Measurements from ENCODE around the gene MAPK6.

Gene MAPK6

DNA sequence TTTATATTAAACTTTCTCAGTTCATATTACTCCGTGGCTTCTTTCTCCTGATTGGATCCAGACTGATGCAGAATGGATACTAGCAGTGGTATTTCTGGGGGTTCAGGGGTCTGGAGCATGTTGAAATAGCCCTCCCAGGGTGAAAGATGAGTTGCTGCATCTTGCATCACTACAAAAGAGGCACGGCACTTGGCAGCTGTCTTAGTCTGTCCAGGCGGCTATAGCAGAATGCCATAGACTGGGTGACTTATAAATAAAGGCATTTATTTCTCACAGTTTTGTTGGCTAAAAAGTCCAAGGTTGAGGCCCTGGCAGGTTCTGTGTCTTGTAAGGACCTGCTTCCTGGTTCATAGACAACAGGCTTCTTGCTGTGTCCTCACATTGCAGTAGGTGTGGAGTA, 94.2 kb downstream of the MAPK6 start:
- ChIA-PET CTCF (no interaction called here), POLR2A (no interaction called here)
- no peaks in the 10 kb centered on the region for H3K9me3 ChIP-seq (ENCODE audit: control insufficient read depth, insufficient read depth, low read depth, low read length)
- no peak overlapping the region for H3K27ac ChIP-seq (ENCODE audit: extremely low read depth, low read depth, low read length)
- no peak for TF ChIP-seq ZNF585B (tag by site-specific recombination; IDR thresholded peaks at IDR 0.05)
- TF ChIP-seq ZNF664 (tag by site-specific recombination; IDR thresholded peaks at IDR 0.05): no peak
- TF ChIP-seq IKZF3 (tag by site-specific recombination; IDR thresholded peaks at IDR 0.05): no peak
- no peak for TF ChIP-seq HOXD13 (CRISPR knock-in tag; IDR thresholded peaks at IDR 0.05; ENCODE audit: borderline replicate concordance)
- no peak for TF ChIP-seq ZBTB48 (tag by site-specific recombination; IDR thresholded peaks at IDR 0.05)
- TF ChIP-seq ZBTB1 (tag by site-specific recombination; IDR thresholded peaks at IDR 0.05): no peak
- no peak for TF ChIP-seq ZBTB17 (tag by site-specific recombination; IDR thresholded peaks at IDR 0.05)
- no peak for TF ChIP-seq ZNF133 (tag by site-specific recombination; IDR thresholded peaks at IDR 0.05)
- TF ChIP-seq KLF16 (tag by site-specific recombination; IDR thresholded peaks at IDR 0.05): no peak
- TF ChIP-seq GLIS1 (tag by site-specific recombination; IDR thresholded peaks at IDR 0.05): no peak
- no peak for TF ChIP-seq ZNF610 (tag by site-specific recombination; IDR thresholded peaks at IDR 0.05; ENCODE audit: borderline replicate concordance)
- no peak for TF ChIP-seq ZNF530 (tag by site-specific recombination; IDR thresholded peaks at IDR 0.05; ENCODE audit: low read depth)
- no peak for TF ChIP-seq ZNF37A (tag by site-specific recombination; IDR thresholded peaks at IDR 0.05)
- TF ChIP-seq ZNF211 (tag by site-specific recombination; IDR thresholded peaks at IDR 0.05; ENCODE audit: low read depth): no peak
- no peak for TF ChIP-seq ZSCAN23 (tag by site-specific recombination; IDR thresholded peaks at IDR 0.05)
- no peak for TF ChIP-seq ZNF324 (tag by site-specific recombination; IDR thresholded peaks at IDR 0.05)
- TF ChIP-seq ZNF302 (tag by site-specific recombination; IDR thresholded peaks at IDR 0.05; ENCODE audit: low read depth): no peak
- no peak for TF ChIP-seq ZNF354C (tag by site-specific recombination; IDR thresholded peaks at IDR 0.05; ENCODE audit: borderline replicate concordance, low read depth)
- no peak for TF ChIP-seq ZEB2 (tag by site-specific recombination; IDR thresholded peaks at IDR 0.05)
- TF ChIP-seq ZNF707 (tag by site-specific recombination; IDR thresholded peaks at IDR 0.05): no peak
- H3K4me1 ChIP-seq (ENCODE audit: control insufficient read depth, insufficient read depth, low read length): no peaks in the 10 kb centered on the region
- H3K4me3 ChIP-seq (ENCODE audit: low read depth, low read length): no peak overlapping the region
- H3K36me3 ChIP-seq (ENCODE audit: control insufficient read depth in 2 of 2, insufficient read depth in 1 of 2, low read length in 2 of 2): no peaks in the 10 kb centered on the region

DNA sequence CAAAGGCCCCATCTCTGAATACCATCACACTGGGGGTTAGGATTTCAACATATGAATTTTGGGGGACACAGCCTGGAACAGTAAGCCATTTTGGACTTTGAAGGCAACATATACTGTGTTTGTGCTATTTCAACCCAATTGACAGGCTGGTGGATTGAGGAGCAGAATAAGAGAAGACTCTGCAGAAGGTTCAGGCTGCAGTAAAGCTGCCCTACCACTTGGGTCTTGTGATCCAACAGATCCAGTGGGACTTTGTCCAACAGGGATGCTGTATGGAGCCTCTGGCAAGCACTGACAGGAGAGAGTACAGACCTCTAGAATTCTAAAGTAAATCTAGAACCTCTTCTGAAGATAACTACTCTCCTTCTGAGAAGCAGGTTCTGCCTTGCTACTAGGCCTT, 94.7 kb downstream of the MAPK6 start:
- Histone ChIP-seq H3K4me1 (ENCODE audit: control insufficient read depth, insufficient read depth, low read length) (no peaks in the 10 kb centered on the region), H3K9me3 (ENCODE audit: control insufficient read depth, insufficient read depth, low read depth, low read length) (no peaks in the 10 kb centered on the region), H3K27ac (ENCODE audit: extremely low read depth, low read depth, low read length) (no peak overlapping the region), H3K36me3 (ENCODE audit: control insufficient read depth in 2 of 2, insufficient read depth in 1 of 2, low read length in 2 of 2) (no peaks in the 10 kb centered on the region), H3K4me3 (ENCODE audit: low read depth, low read length) (no peak overlapping the region)
- ChIA-PET CTCF (no interaction called here), POLR2A (interaction anchor here (0.6 kb wide), 1 partner anchor 98 kb away, joined by 5 read pairs; no protein-coding TSS in a partner anchor)
- TF ChIP-seq ZNF302 (tag by site-specific recombination; IDR thresholded peaks at IDR 0.05; ENCODE audit: low read depth) (no peak), ZNF114 (tag by site-specific recombination; IDR thresholded peaks at IDR 0.05) (no peak), ZNF248 (tag by site-specific recombination; IDR thresholded peaks at IDR 0.05) (no peak), ZNF571 (tag by site-specific recombination; IDR thresholded peaks at IDR 0.05) (no peak), SALL2 (tag by site-specific recombination; IDR thresholded peaks at IDR 0.05; ENCODE audit: borderline replicate concordance) (no peak), EGR2 (tag by site-specific recombination; IDR thresholded peaks at IDR 0.05; ENCODE audit: low read depth) (no peak), ZNF214 (tag by site-specific recombination; IDR thresholded peaks at IDR 0.05; ENCODE audit: borderline replicate concordance) (no peak), ZNF266 (tag by site-specific recombination; IDR thresholded peaks at IDR 0.05; ENCODE audit: low read depth) (no peak), RBAK (tag by site-specific recombination; IDR thresholded peaks at IDR 0.05) (no peak), ZNF274 (IDR thresholded peaks at IDR 0.05; ENCODE audit: low read length) (no peak), ZNF274 (tag by site-specific recombination; IDR thresholded peaks at IDR 0.05; ENCODE audit: borderline replicate concordance) (no peak), ZNF433 (tag by site-specific recombination; IDR thresholded peaks at IDR 0.05; ENCODE audit: low read depth) (no peak), ZSCAN16 (tag by site-specific recombination; IDR thresholded peaks at IDR 0.05) (no peak)
- TF ChIP-seq, protein P1, sequence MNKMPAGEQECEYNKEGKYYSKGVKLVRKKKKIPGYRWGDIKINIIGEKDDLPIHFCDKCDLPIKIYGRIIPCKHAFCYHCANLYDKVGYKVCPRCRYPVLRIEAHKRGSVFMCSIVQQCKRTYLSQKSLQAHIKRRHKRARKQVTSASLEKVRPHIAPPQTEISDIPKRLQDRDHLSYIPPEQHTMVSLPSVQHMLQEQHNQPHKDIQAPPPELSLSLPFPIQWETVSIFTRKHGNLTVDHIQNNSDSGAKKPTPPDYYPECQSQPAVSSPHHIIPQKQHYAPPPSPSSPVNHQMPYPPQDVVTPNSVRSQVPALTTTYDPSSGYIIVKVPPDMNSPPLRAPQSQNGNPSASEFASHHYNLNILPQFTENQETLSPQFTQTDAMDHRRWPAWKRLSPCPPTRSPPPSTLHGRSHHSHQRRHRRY (tag by site-specific recombination; IDR thresholded peaks at IDR 0.05): no peak
- TF ChIP-seq, protein P2, sequence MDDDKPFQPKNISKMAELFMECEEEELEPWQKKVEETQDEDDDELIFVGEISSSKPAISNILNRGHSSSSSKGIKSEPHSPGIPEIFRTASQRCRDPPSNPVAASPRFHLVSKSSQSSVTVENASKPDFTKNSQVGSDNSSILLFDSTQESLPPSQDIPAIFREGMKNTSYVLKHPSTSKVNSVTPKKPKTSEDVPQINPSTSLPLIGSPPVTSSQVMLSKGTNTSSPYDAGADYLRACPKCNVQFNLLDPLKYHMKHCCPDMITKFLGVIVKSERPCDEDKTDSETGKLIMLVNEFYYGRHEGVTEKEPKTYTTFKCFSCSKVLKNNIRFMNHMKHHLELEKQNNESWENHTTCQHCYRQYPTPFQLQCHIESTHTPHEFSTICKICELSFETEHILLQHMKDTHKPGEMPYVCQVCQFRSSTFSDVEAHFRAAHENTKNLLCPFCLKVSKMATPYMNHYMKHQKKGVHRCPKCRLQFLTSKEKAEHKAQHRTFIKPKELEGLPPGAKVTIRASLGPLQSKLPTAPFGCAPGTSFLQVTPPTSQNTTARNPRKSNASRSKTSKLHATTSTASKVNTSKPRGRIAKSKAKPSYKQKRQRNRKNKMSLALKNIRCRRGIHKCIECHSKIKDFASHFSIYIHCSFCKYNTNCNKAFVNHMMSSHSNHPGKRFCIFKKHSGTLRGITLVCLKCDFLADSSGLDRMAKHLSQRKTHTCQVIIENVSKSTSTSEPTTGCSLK (tag by site-specific recombination; IDR thresholded peaks at IDR 0.05): no peak
- TF ChIP-seq, protein P3, sequence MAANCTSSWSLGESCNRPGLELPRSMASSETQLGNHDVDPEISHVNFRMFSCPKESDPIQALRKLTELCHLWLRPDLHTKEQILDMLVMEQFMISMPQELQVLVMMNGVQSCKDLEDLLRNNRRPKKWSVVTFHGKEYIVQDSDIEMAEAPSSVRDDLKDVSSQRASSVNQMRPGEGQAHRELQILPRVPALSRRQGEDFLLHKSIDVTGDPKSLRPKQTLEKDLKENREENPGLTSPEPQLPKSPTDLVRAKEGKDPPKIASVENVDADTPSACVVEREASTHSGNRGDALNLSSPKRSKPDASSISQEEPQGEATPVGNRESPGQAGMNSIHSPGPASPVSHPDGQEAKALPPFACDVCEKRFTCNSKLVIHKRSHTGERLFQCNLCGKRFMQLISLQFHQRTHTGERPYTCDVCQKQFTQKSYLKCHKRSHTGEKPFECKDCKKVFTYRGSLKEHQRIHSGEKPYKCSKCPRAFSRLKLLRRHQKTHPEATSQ (tag by site-specific recombination; IDR thresholded peaks at IDR 0.05): no peak
